Activated CD8-positive, alpha-beta T cell treated with anti-CD3 and anti-CD28 coated beads, Interleukin-2, amount 10 ng/mL, durations not matched to agents 7 days and 5 days (primary cell): ENCODE data around the gene FAM117B. TPM values are rescaled to one million over a fixed set of nuclear protein-coding genes. Genes with fewer than 3 reads are reported as not detected.
A peak's percentile ranks its signal among the peaks of the same experiment; 100 is the strongest.

Source experiments
- ATAC-seq: fragments of 150-1000 bp; cut with Tn5 transposase; one replicate; pipeline ENCODE4 v1.10.0; 2021; ENCODE audit warnings: moderate library complexity
- CTCF ChIA-PET: fragments of 350-600 bp; sonication (Branson Sonifier 250); formaldehyde crosslinking; loops from one replicate; lab custom pipeline; 2021; ENCODE audit warnings: antibody characterized with exemption; lab: Charles Lee
- POLR2A ChIA-PET: fragments of 350-600 bp; sonication (Branson Sonifier 250); formaldehyde crosslinking; loops from one replicate; lab custom pipeline; 2021; ENCODE audit warnings: antibody characterized with exemption; lab: Charles Lee
- DNase-seq: peaks from one replicate; pipeline ENCODE4 v3.0.0-alpha.2; 2020
- H3K27ac Mint-ChIP-seq: one replicate; pipeline ENCODE4 v1.8.0; 2021; ENCODE audit warnings: mild to moderate bottlenecking, mixed read lengths
- H3K27me3 Mint-ChIP-seq: one replicate; pipeline ENCODE4 v1.8.0; 2021; ENCODE audit warnings: low read depth, mixed read lengths
- H3K36me3 Mint-ChIP-seq: one replicate; pipeline ENCODE4 v1.8.0; 2021; ENCODE audit warnings: low read depth, mixed read lengths
- H3K4me1 Mint-ChIP-seq: one replicate; pipeline ENCODE4 v1.8.0; 2021; ENCODE audit warnings: low read depth, mixed read lengths
- H3K4me3 Mint-ChIP-seq: one replicate; pipeline ENCODE4 v1.8.0; 2021; ENCODE audit warnings: mild to moderate bottlenecking, mixed read lengths
- H3K9me3 Mint-ChIP-seq: one replicate; pipeline ENCODE4 v1.8.0; 2022; ENCODE audit warnings: mixed read lengths; ENCODE audit not compliant: insufficient read depth
- total RNA-seq, 2 experiments: library from RNA; stranded (reverse); gene quantifications; one replicate each; pipeline ENCODE4 v1.2.3, GENCODE V29; 2021

Gene FAM117B
- total RNA-seq: 10 to 100 TPM; 17.1 to 18.8 TPM

GRCh38 chr2:202634556-202635427, at the start of gene FAM117B:
TSS of gene FAM117B (plus strand) at chr2:202634969. CDS start at chr2:202635188, 219 bp downstream.
- CTCF ChIA-PET: interaction anchor here (1.0 to 3.1 kb wide), 3 partner anchors 21 to 236 kb away, joined by 3 to 17 read pairs (median 10); partner anchors contain the start of gene ICA1L
- H3K36me3 Mint-ChIP-seq: peaks cover 11% of the 10 kb centered on the region
- ATAC-seq (peak; percentile 92), DNase-seq (peak; percentile 99)
- peak within 1 kb of the TSS; percentile 95 for H3K4me3 Mint-ChIP-seq
- H3K27me3 Mint-ChIP-seq: no peaks in the 10 kb centered on the region
- peaks cover 52% of the 10 kb centered on the region for H3K4me1 Mint-ChIP-seq
- H3K27ac Mint-ChIP-seq: peak within 1 kb of the TSS; percentile 92
- no peaks in the 10 kb centered on the region for H3K9me3 Mint-ChIP-seq
- POLR2A ChIA-PET: interaction anchor here (0.5 to 3.1 kb wide), 16 partner anchors 9 to 370 kb away, joined by 3 to 20 read pairs (median 5); no protein-coding TSS in a partner anchor

GRCh38 chr2:202588647-202589581, 45.9 kb upstream of the FAM117B start:
- Mint-ChIP-seq H3K36me3 (no peaks in the 10 kb centered on the region), H3K9me3 (no peaks in the 10 kb centered on the region), H3K4me3 (no peak overlapping the region), H3K27me3 (no peaks in the 10 kb centered on the region), H3K4me1 (peaks cover 12% of the 10 kb centered on the region), H3K27ac (peak overlapping the region; percentile 77)
- POLR2A ChIA-PET: interaction anchor here (0.6 to 0.8 kb wide), 2 partner anchors 46 to 63 kb away, joined by 3 read pairs; partner anchors contain the start of gene FAM117B
- ATAC-seq: peak; percentile 96
- peak; percentile 80 for DNase-seq
- CTCF ChIA-PET: interaction anchor here (0.6 to 4.0 kb wide), 44 partner anchors 10 to 877 kb away, joined by 3 to 57 read pairs (median 4); partner anchors contain the start of genes FAM117B, ICA1L and WDR12

GRCh38 chr2:202589582-202589949, 45.2 kb upstream of the FAM117B start:
- Mint-ChIP-seq H3K4me1 (peaks cover 12% of the 10 kb centered on the region), H3K36me3 (no peaks in the 10 kb centered on the region), H3K27ac (no peak overlapping the region), H3K9me3 (no peaks in the 10 kb centered on the region), H3K4me3 (no peak overlapping the region), H3K27me3 (no peaks in the 10 kb centered on the region)
- ChIA-PET POLR2A (no interaction called here), CTCF (interaction anchor here (0.7 to 4.0 kb wide), 18 partner anchors 12 to 1226 kb away, joined by 3 to 57 read pairs (median 4); partner anchors contain the start of genes FAM117B and ICA1L)
- ATAC-seq (no peak), DNase-seq (no peak)

GRCh38 chr2:202592566-202592965, 42.2 kb upstream of the FAM117B start:
- Mint-ChIP-seq H3K36me3 (no peaks in the 10 kb centered on the region), H3K27ac (no peak overlapping the region)
- CTCF ChIA-PET: interaction anchor here (1.7 kb wide), 1 partner anchor 279 kb away, joined by 3 read pairs; the partner anchor contains the start of gene ICA1L

GRCh38 chr2:202599105-202599504, 35.7 kb upstream of the FAM117B start:
- H3K27ac Mint-ChIP-seq: no peak overlapping the region
- no peaks in the 10 kb centered on the region for H3K9me3 Mint-ChIP-seq
- peaks cover 4% of the 10 kb centered on the region for H3K4me1 Mint-ChIP-seq
- ChIA-PET POLR2A (no interaction called here), CTCF (interaction anchor here (0.9 to 1.6 kb wide), 3 partner anchors 9 to 24 kb away, joined by 3 to 7 read pairs (median 3); no protein-coding TSS in a partner anchor)
- H3K36me3 Mint-ChIP-seq: no peaks in the 10 kb centered on the region
- H3K27me3 Mint-ChIP-seq: no peaks in the 10 kb centered on the region
- DNase-seq: no peak
- ATAC-seq: no peak
- no peak overlapping the region for H3K4me3 Mint-ChIP-seq

More at GRCh38 chr2:202592566-202592965, 42.2 kb upstream of the FAM117B start:
- ATAC-seq (no peak), DNase-seq (no peak)
- POLR2A ChIA-PET: interaction anchor here (1.6 kb wide), 1 partner anchor 42 kb away, joined by 5 read pairs; the partner anchor contains the start of gene FAM117B
- H3K9me3 Mint-ChIP-seq: no peaks in the 10 kb centered on the region
- peaks cover 12% of the 10 kb centered on the region for H3K4me1 Mint-ChIP-seq
- H3K4me3 Mint-ChIP-seq: no peak overlapping the region
- H3K27me3 Mint-ChIP-seq: no peaks in the 10 kb centered on the region

GRCh38 chr2:202599911-202600310, 34.9 kb upstream of the FAM117B start:
- H3K36me3 Mint-ChIP-seq: no peaks in the 10 kb centered on the region
- ATAC-seq (no peak), DNase-seq (no peak)
- no peaks in the 10 kb centered on the region for H3K27me3 Mint-ChIP-seq
- H3K27ac Mint-ChIP-seq: no peak overlapping the region
- H3K4me3 Mint-ChIP-seq: no peak overlapping the region
- CTCF ChIA-PET: interaction anchor here (0.9 to 3.3 kb wide), 3 partner anchors 9 to 25 kb away, joined by 3 to 24 read pairs (median 3); no protein-coding TSS in a partner anchor
- H3K4me1 Mint-ChIP-seq: peaks cover 4% of the 10 kb centered on the region
- POLR2A ChIA-PET: no interaction called here
- H3K9me3 Mint-ChIP-seq: no peaks in the 10 kb centered on the region

- H3K4me1 Mint-ChIP-seq: peaks cover 4% of the 10 kb centered on the region
Observed at GRCh38 chr2:202604699-202605098, 30.1 kb upstream of the FAM117B start.

GRCh38 chr2:202605174-202605573, 29.6 kb upstream of the FAM117B start:
- DNase-seq (no peak), ATAC-seq (no peak)
- Mint-ChIP-seq H3K36me3 (no peaks in the 10 kb centered on the region), H3K27me3 (no peaks in the 10 kb centered on the region), H3K27ac (no peak overlapping the region), H3K4me3 (no peak overlapping the region), H3K9me3 (no peaks in the 10 kb centered on the region), H3K4me1 (peaks cover 4% of the 10 kb centered on the region)
- ChIA-PET POLR2A (no interaction called here), CTCF (no interaction called here)

More at GRCh38 chr2:202604699-202605098, 30.1 kb upstream of the FAM117B start:
- no peaks in the 10 kb centered on the region for H3K9me3 Mint-ChIP-seq
- POLR2A ChIA-PET: no interaction called here
- H3K27me3 Mint-ChIP-seq: no peaks in the 10 kb centered on the region
- DNase-seq (no peak), ATAC-seq (no peak)
- no peaks in the 10 kb centered on the region for H3K36me3 Mint-ChIP-seq
- CTCF ChIA-PET: no interaction called here
- H3K27ac Mint-ChIP-seq: no peak overlapping the region
- H3K4me3 Mint-ChIP-seq: no peak overlapping the region

- Mint-ChIP-seq H3K36me3 (no peaks in the 10 kb centered on the region), H3K4me3 (no peak overlapping the region), H3K4me1 (no peaks in the 10 kb centered on the region), H3K9me3 (no peaks in the 10 kb centered on the region), H3K27ac (no peak overlapping the region), H3K27me3 (no peaks in the 10 kb centered on the region)
- no peak for ATAC-seq
- ChIA-PET POLR2A (no interaction called here), CTCF (no interaction called here)
- DNase-seq: no peak
Observed at GRCh38 chr2:202608142-202608852, 26.5 kb upstream of the FAM117B start.

- POLR2A ChIA-PET: no interaction called here
- Mint-ChIP-seq H3K27ac (no peak overlapping the region), H3K4me1 (no peaks in the 10 kb centered on the region), H3K4me3 (no peak overlapping the region), H3K27me3 (no peaks in the 10 kb centered on the region), H3K9me3 (no peaks in the 10 kb centered on the region), H3K36me3 (no peaks in the 10 kb centered on the region)
- ATAC-seq: no peak
- CTCF ChIA-PET: interaction anchor here (1.1 to 1.2 kb wide), 2 partner anchors 21 to 261 kb away, joined by 3 to 5 read pairs; no protein-coding TSS in a partner anchor
- no peak for DNase-seq
Observed at GRCh38 chr2:202609381-202610145, 25.2 kb upstream of the FAM117B start.
